GM12892 (cell line): ENCODE measurements around the gene VSIR.

Source experiments
- POLR2A ChIP-seq: IDR thresholded peaks from 2 replicates; pipeline ENCODE4 v1.6.1; 2011; ENCODE audit warnings: low read depth, low read length, control low read depth
- POLR2AphosphoS5 ChIP-seq: IDR thresholded peaks from 2 replicates; pipeline ENCODE4 v1.6.1; 2011; ENCODE audit warnings: low read depth, low read length, control low read depth

GRCh38 chr10:71725998-71726579 lies 47.2 kb downstream of the VSIR start:
- TF ChIP-seq POLR2AphosphoS5, result no peak
- TF ChIP-seq POLR2A, result no peak
